GM23248 (cell line): ENCODE measurements around the gene PLA2G4C.
"Not testable (repeated sequence)": the region's sequence is repeated elsewhere in the genome, so short reads cannot be mapped to it uniquely, and the experiment has no call there.

ENCODE experiments used
- EZH2 ChIP-seq: fragments of 200-600 bp; sonication (generic); IDR thresholded peaks from 2 replicates; pipeline ENCODE4 v1.6.1; 2018; ENCODE audit warnings: antibody characterized with exemption, mild to moderate bottlenecking; ENCODE audit not compliant: insufficient read depth, poor library complexity, severe bottlenecking
- EZH2phosphoT487 ChIP-seq: fragments of 200-600 bp; sonication (generic); IDR thresholded peaks from 2 replicates; pipeline ENCODE4 v1.6.1; 2018; ENCODE audit warnings: antibody characterized with exemption, moderate library complexity, mild to moderate bottlenecking, low read depth; ENCODE audit not compliant: insufficient read depth

DNA sequence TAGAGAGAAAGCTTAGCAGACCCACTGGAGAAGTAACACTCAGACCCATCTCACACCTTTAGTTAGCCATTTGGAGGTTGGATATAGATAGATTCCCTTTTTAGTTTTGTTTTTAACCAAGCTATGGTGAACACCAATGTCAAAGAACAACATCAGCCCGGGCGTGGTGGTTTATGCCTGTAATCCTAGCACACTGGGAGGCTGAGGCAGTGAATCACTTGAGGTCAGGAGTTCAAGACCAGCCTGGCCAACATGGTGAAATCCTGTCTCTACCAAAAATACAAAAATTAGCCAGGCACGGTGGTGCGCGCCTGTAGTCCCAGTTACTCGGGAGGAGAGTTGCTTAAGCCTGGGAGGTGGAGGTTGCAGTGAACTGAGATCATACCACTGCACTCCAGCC, 21.6 kb downstream of the PLA2G4C start:
- not testable (repeated sequence) for TF ChIP-seq EZH2phosphoT487, EZH2
